NCI-H1930 (cell line): ENCODE data around the gene MAN2A1.
"Not testable (repeated sequence)": the region's sequence is repeated elsewhere in the genome, so short reads cannot be mapped to it uniquely, and the experiment has no call there.

Experiments used
- DNase-seq, 2 experiments: peaks; one replicate each; lab custom pipeline; 2025; lab: John Stamatoyannopoulos, UW

The MAN2A1 gene

GRCh38 chr5:109756543-109757185 lies 66.9 kb downstream of the MAN2A1 start:
- no peak for DNase-seq

- DNase-seq: no peak
These were observed 67.8 kb downstream of the MAN2A1 start for GRCh38 chr5:109757490-109757889.

DNA sequence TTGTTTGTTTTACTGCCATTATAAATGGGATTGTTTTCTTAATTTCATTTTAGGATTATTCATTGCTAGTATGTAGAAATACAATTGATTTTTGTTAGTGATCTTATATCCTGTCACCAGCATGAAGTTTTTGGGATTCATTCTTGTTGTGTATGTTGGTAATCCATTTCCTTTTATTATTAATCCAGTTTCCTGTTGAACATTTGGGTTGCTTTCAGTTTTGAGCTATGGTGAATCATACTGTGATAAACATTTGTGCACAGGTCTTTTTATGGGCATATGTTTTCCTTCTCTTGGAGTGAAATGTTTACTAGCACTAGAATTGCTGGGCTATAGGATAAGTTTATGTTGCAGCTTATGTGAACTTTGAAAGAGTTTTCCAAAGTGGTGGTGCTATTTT lies 69.6 kb downstream of the MAN2A1 start:
- no peak for DNase-seq

DNA sequence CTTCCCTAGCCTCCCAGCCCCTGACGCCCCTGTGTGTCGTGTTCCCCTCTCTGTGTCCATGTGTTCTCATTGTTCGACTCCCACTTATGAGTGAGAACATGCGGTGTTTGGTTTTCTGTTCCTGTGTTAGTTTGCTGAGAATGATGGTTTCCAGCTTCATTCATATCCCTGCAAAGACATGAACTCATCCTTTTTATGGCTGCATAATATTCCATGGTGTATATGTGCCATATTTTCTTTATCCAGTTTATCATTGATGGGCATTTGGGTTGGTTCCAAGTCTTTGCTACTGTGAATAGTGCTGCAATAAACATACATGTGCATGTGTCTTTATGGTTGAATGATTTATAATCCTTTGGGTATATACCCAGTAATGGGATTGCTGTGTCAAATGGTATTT lies 70.4 kb downstream of the MAN2A1 start:
- DNase-seq: not testable (repeated sequence)

DNA sequence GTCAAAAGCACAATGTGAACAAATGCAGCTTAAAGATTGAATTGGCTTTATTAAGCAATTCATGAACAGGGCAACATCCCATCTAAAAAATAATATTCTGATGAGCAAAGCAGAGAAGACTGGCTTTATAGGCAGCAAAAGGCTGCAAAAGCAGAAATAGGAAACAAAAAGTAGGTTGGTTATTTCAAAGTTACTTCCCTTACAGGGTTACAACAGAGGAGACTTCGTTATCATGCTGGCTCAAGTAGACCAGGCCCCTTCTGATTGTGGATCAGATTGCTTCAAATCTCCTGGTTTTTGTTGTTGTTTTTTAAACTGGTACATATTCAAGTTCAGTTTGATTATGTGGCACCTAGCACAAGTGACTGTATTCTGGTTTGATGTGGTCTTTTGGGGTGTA lies 73.1 kb downstream of the MAN2A1 start:
- DNase-seq: no peak

DNA sequence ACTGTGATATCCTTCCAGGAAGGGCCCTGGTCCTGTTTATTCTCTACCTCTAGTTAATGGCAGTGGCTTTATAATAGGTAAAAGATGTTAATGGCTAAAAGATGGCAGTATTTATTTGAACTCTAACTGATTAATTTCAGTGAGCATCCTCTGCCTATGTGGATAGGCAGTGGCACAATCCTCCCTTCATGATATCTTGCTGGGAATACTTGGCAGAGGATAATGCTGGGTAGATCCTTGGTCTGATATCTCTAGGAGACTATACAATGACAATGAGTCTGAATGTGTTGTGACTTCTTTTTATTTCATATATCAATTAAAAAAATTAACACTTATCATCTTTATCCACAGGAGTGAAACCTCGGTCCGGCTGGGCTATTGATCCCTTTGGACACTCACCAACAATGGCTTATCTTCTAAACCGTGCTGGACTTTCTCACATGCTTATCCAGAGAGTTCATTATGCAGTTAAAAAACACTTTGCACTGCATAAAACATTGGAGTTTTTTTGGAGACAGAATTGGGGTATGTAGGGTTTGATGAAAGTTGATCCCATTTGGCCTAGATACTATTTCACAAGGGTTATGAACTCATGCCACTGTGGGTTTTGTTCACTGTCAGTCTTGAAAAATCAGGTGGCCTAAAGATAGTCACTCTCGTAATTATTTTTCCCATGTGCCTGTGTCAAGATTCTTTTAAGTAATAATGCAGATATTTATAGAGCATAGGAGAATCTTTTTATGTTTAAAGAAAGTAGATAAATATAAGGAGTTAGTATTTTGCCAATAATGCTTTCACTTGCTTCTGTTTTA lies 77.7 kb downstream of the MAN2A1 start:
- no peak for DNase-seq

GRCh38 chr5:109767997-109768396 lies 78.3 kb downstream of the MAN2A1 start:
- no peak for DNase-seq

- no peak for DNase-seq
These were observed 80.0 kb downstream of the MAN2A1 start for GRCh38 chr5:109769597-109770291.

- DNase-seq: no peak
These were observed 85.4 kb downstream of the MAN2A1 start for GRCh38 chr5:109775130-109775529.

DNA sequence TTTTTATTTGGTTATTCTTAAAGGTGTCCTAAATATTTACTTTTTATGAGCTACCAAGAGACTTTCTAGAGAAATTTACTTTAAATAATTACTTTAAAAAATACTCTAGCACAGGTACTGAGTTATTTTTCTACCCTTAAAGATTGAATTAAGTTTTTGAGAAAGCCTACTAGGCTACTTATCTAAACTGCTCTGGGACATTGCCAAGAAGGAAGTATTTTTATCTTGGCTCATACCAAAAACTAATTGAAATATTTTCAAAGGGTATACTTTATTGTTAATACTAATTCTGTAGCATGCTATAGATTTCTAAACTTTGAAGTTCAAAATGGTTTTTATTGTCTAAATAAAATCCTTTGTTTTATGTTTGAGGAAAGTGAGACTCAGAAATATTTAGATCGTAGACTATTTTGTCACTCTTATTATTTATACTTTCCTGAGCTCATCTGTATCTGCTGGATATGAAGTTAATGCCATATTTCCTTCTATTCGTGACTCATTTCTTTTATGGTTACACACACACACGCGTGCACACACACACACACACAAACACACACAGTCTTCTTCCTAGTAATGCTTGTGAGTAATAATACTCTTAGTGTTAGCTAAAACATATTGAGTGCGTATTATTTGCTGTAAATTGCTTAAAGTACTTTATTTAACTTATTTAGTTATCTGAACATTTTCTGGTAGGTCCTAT lies 89.5 kb downstream of the MAN2A1 start:
- no peak for DNase-seq

GRCh38 chr5:109784687-109785086 lies 95.0 kb downstream of the MAN2A1 start:
- no peak for DNase-seq

DNA sequence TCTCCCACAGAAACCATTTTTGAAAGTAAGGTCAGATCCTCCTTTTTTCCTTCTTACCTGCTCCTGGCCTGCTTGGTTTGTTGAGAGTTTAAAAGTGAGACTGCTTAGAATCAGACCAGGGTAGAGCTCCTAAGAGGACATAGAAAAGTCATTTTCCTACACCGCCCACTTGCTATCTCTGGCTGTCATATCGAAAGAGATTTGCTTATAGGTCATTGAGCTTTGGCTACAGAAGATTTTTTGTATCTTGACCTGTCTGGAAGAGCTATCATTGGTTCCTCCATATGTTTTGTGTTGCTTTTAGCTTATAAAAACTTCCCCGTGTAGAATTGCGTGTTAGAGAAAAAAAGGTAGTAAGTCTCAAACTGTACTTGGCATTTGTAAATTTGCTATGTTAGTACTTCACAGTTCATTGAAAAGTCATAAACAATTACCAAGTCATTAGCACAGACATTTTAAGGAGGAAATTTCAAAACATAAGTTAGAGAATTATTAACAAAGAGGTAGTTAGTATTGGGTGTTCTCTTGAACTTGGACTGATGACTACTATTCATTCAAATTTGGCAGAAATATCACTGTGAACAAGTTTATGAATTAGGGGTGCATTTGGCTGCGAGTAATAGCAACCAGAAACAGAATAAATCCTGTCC lies 96.6 kb downstream of the MAN2A1 start:
- no peak for DNase-seq

- DNase-seq: no peak
These were observed 98.9 kb downstream of the MAN2A1 start for GRCh38 chr5:109788596-109788995.

GRCh38 chr5:109792613-109793012 lies 102.9 kb downstream of the MAN2A1 start:
- no peak for DNase-seq

GRCh38 chr5:109803854-109804253 lies 114.1 kb downstream of the MAN2A1 start:
- no peak for DNase-seq

DNA sequence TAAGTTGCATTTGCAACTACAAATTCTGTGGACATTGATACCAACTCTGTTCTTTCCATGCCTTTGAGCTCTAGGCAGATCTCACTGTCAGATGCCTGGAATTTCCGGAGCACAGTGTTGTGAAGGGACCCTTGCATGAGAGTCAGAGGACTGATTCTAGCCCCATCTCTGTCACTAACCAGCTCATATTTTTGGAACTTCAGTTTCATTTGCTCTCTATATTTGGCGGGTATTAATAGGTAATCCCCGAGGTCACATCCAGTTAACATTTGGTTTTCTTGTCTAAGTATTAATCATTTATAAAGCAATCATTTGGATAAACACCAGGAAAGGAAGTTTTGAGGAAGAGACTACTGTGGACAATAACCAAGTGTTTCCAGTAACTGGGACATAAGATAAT lies 115.7 kb downstream of the MAN2A1 start:
- no peak for DNase-seq

- no peak for DNase-seq
These were observed 116.2 kb downstream of the MAN2A1 start for GRCh38 chr5:109805883-109806282.

- no peak for DNase-seq
These were observed 123.0 kb downstream of the MAN2A1 start for GRCh38 chr5:109812698-109813097.

GRCh38 chr5:109816732-109817131 lies 127.0 kb downstream of the MAN2A1 start:
- DNase-seq: no peak

DNA sequence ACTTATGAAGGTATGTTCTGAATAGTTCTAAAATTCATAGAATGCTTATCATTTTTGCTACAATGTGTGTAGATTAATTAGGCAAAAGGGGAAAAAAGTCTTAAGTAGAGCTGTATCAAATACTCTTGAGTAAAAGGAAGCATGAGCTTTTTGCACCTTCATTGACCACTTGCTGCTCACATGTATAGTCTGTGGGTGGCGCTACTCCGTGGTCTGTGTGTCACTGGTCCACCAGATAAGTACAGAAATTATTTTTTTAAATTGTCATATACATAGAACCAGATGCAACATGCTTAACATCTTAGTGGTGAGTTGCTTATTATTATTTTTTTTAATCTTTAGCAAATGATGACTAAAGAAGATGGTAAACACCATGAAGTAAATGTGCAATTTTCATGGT lies 130.2 kb downstream of the MAN2A1 start:
- DNase-seq: no peak

DNA sequence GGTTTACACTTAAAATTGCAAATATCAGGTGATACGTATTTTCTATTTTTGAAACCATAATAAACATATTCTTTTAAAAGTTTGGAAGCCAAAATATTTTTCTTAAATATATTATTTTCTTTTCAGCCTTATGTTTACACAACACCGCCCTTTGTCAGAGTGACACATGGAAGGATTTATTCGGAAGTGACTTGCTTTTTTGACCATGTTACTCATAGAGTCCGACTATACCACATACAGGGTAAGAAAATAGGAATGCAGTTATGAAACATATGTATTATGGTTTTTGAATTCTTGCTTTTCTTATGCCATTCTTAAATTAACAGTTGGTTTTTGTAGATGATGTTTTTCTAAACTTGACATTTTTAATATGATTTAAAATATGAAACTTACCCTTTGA lies 133.9 kb downstream of the MAN2A1 start:
- DNase-seq: no peak

DNA sequence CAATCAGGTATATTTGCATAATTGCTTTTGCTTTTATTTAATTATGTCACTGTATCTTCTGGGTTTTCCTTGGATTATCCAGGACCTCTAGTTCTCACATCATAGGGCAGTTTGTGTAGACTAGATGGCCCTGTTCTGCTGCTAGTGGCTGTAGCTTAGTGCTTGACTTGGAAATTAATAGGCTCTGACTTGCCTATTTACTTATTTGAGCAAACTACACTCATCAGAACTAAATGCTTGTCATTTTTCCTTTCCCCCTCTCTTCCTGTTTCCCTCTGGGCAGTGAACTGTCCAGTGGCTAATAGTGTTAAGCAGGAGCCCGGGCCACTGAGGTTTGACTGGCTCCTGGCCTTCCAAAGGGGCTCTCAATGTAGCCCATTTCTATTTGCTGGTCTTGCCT lies 135.7 kb downstream of the MAN2A1 start:
- DNase-seq: no peak
